T-helper 2 cell treated with Interferon-gamma antibody and Interleukin-4, amounts not matched to agents 5 μg/mL and 100 μg/mL, for 36 hours (primary cell): Measurements from ENCODE around the gene POU2F2.
A peak's percentile ranks its signal among the peaks of the same experiment; 100 is the strongest.
"Not testable (repeated sequence)": the region's sequence is repeated elsewhere in the genome, so short reads cannot be mapped to it uniquely, and the experiment has no call there.

Experiments used
- DNase-seq: peaks from one replicate; pipeline ENCODE4 v3.0.0; 2021; ENCODE audit warnings: low spot score
- H3K27ac Mint-ChIP-seq: one replicate; pipeline ENCODE4 v1.8.0; 2021; ENCODE audit warnings: mild to moderate bottlenecking, mixed read lengths
- H3K27me3 Mint-ChIP-seq: one replicate; pipeline ENCODE4 v1.8.0; 2021; ENCODE audit warnings: low read depth, mixed read lengths
- H3K36me3 Mint-ChIP-seq: one replicate; pipeline ENCODE4 v1.8.0; 2021; ENCODE audit warnings: low read depth, mixed read lengths
- H3K4me1 Mint-ChIP-seq: one replicate; pipeline ENCODE4 v1.8.0; 2021; ENCODE audit warnings: low read depth, mixed read lengths
- H3K4me3 Mint-ChIP-seq: one replicate; pipeline ENCODE4 v1.8.0; 2022; ENCODE audit warnings: mild to moderate bottlenecking, moderate library complexity, mixed read lengths
- H3K9me3 Mint-ChIP-seq: one replicate; pipeline ENCODE4 v1.8.0; 2021; ENCODE audit warnings: mixed read lengths

The POU2F2 gene

GRCh38 chr19:42048992-42049391 lies 83.3 kb downstream of the POU2F2 start:
- peak overlapping the region; percentile 27 for H3K4me3 Mint-ChIP-seq
- H3K27me3 Mint-ChIP-seq, result no peaks in the 10 kb centered on the region
- no peaks in the 10 kb centered on the region for H3K9me3 Mint-ChIP-seq
- peak overlapping the region; percentile 37 for H3K27ac Mint-ChIP-seq
- no peaks in the 10 kb centered on the region for H3K36me3 Mint-ChIP-seq
- H3K4me1 Mint-ChIP-seq, result peaks cover 7% of the 10 kb centered on the region
- DNase-seq, result no peak

- Mint-ChIP-seq H3K36me3 (no peaks in the 10 kb centered on the region), H3K27me3 (no peaks in the 10 kb centered on the region), H3K4me1 (peaks cover 4% of the 10 kb centered on the region), H3K9me3 (no peaks in the 10 kb centered on the region), H3K4me3 (no peak overlapping the region), H3K27ac (no peak overlapping the region)
- DNase-seq, result no peak
Measured at GRCh38 chr19:42045575-42045974, 86.7 kb downstream of the POU2F2 start.

GRCh38 chr19:42042455-42043170 lies 89.6 kb downstream of the POU2F2 start:
- Mint-ChIP-seq H3K27me3 (no peaks in the 10 kb centered on the region), H3K27ac (no peak overlapping the region), H3K4me3 (no peak overlapping the region), H3K4me1 (no peaks in the 10 kb centered on the region), H3K36me3 (no peaks in the 10 kb centered on the region), H3K9me3 (no peaks in the 10 kb centered on the region)
- DNase-seq, result no peak

GRCh38 chr19:42040491-42040890 lies 91.8 kb downstream of the POU2F2 start:
- H3K27ac Mint-ChIP-seq, H3K36me3 Mint-ChIP-seq, H3K4me1 Mint-ChIP-seq, DNase-seq, H3K4me3 Mint-ChIP-seq, H3K27me3 Mint-ChIP-seq, H3K9me3 Mint-ChIP-seq: not testable (repeated sequence)

GRCh38 chr19:42040031-42040430 lies 92.2 kb downstream of the POU2F2 start:
- Mint-ChIP-seq H3K9me3 (no peaks in the 10 kb centered on the region), H3K27me3 (no peaks in the 10 kb centered on the region), H3K4me3 (no peak overlapping the region), H3K4me1 (no peaks in the 10 kb centered on the region), H3K36me3 (no peaks in the 10 kb centered on the region), H3K27ac (no peak overlapping the region)
- DNase-seq, result no peak

- Mint-ChIP-seq H3K27me3 (no peaks in the 10 kb centered on the region), H3K36me3 (no peaks in the 10 kb centered on the region), H3K4me3 (no peak overlapping the region), H3K27ac (no peak overlapping the region), H3K9me3 (no peaks in the 10 kb centered on the region), H3K4me1 (peaks cover 2% of the 10 kb centered on the region)
- DNase-seq, result no peak
Measured at GRCh38 chr19:42038666-42039065, 93.6 kb downstream of the POU2F2 start.

GRCh38 chr19:42037649-42038048 lies 94.6 kb downstream of the POU2F2 start:
- no peak for DNase-seq
- peaks cover under 1% of the 10 kb centered on the region for H3K27me3 Mint-ChIP-seq
- H3K4me1 Mint-ChIP-seq, result peaks cover 2% of the 10 kb centered on the region
- H3K9me3 Mint-ChIP-seq, result no peaks in the 10 kb centered on the region
- no peak overlapping the region for H3K4me3 Mint-ChIP-seq
- no peaks in the 10 kb centered on the region for H3K36me3 Mint-ChIP-seq
- no peak overlapping the region for H3K27ac Mint-ChIP-seq
